IMR-90 (cell line): ENCODE measurements around the gene DOCK4. TPM values are rescaled to one million over a fixed set of nuclear protein-coding genes. Genes with fewer than 3 reads are reported as not detected.

Experiments used
- ATAC-seq: fragments of 200-7000 bp; cut with Tn5 transposase; 2 replicates; pipeline ENCODE4 v1.9.1; 2020; ENCODE audit warnings: low read depth, mild to moderate bottlenecking, moderate library complexity
- BruUV-seq: library from RNA; stranded (reverse); fragments of 400-500 nt; replicated peaks from 2 replicates; lab custom pipeline; 2021; lab: Mats Ljungman, UMichigan
- CTCF ChIA-PET: fragments of 300-600 bp; formaldehyde crosslinking; extraction: SDS; loops from one replicate; lab custom pipeline; 2021; ENCODE audit warnings: antibody characterized with exemption; lab: Yijun Ruan, JAX
- POLR2A ChIA-PET: fragments of 300-600 bp; sonication (Branson Sonifier 250); formaldehyde crosslinking; loops from one replicate; lab custom pipeline; 2022; ENCODE audit warnings: antibody characterized with exemption; ENCODE audit not compliant: unreplicated experiment; lab: Charles Lee
- DNase-seq: peaks from one replicate; pipeline ENCODE4 v3.0.0; 2013
- H2AFZ ChIP-seq: replicated peaks from 2 replicates; pipeline ENCODE3; 2013; ENCODE audit warnings: low read length, mild to moderate bottlenecking; ENCODE audit not compliant: poor library complexity
- H2AK5ac ChIP-seq: 2 replicates; pipeline ENCODE4 v1.6.1; 2013; ENCODE audit warnings: low read depth, low read length, inconsistent platforms
- H2AK9ac ChIP-seq: replicated peaks from 2 replicates; pipeline ENCODE3; 2013; ENCODE audit warnings: mild to moderate bottlenecking, low read depth, low read length, moderate library complexity; ENCODE audit not compliant: poor library complexity
- H2BK120ac ChIP-seq: 2 replicates; pipeline ENCODE4 v1.6.1; 2013; ENCODE audit warnings: low read depth, low read length, inconsistent platforms
- H2BK15ac ChIP-seq: 3 replicates; pipeline ENCODE4 v1.6.1; 2013; ENCODE audit warnings: low read depth, low read length, inconsistent platforms
- H2BK20ac ChIP-seq: 2 replicates; pipeline ENCODE4 v1.6.1; 2013; ENCODE audit warnings: low read depth, mild to moderate bottlenecking, inconsistent platforms, low read length, moderate library complexity
- H2BK5ac ChIP-seq: 2 replicates; pipeline ENCODE4 v1.6.1; 2013; ENCODE audit warnings: mild to moderate bottlenecking, low read depth, low read length, inconsistent platforms; ENCODE audit not compliant: poor library complexity, severe bottlenecking
- H3K14ac ChIP-seq: replicated peaks from 2 replicates; pipeline ENCODE4 v1.6.1; 2013; ENCODE audit warnings: low read depth, low read length, inconsistent platforms
- H3K18ac ChIP-seq: 2 replicates; pipeline ENCODE4 v1.6.1; 2013; ENCODE audit warnings: low read depth, low read length, control low read depth
- H3K23ac ChIP-seq: 2 replicates; pipeline ENCODE4 v1.6.1; 2013; ENCODE audit warnings: low read depth, low read length, inconsistent platforms
- H3K27ac ChIP-seq: 2 replicates; pipeline ENCODE4 v1.5.1; 2013; ENCODE audit warnings: mild to moderate bottlenecking, control low read depth, low read length; ENCODE audit not compliant: insufficient read depth
- H3K27me3 ChIP-seq: 2 replicates; pipeline ENCODE4 v1.6.1; 2013; ENCODE audit warnings: low read length; ENCODE audit not compliant: control insufficient read depth, insufficient read depth
- H3K36me3 ChIP-seq: 2 replicates; pipeline ENCODE4 v1.6.1; 2013; ENCODE audit warnings: low read length, mixed read lengths; ENCODE audit not compliant: control insufficient read depth, insufficient read depth
- H3K4ac ChIP-seq: 2 replicates; pipeline ENCODE4 v1.6.1; 2013; ENCODE audit warnings: low read depth, low read length, inconsistent platforms
- H3K4me1 ChIP-seq: 2 replicates; pipeline ENCODE4 v1.6.1; 2013; ENCODE audit warnings: low read length, mixed read lengths; ENCODE audit not compliant: control insufficient read depth, insufficient read depth
- H3K4me2 ChIP-seq: 2 replicates; pipeline ENCODE4 v1.6.1; 2013; ENCODE audit warnings: low read depth, mild to moderate bottlenecking, control low read depth, low read length, moderate library complexity
- H3K4me3 ChIP-seq: 2 replicates; pipeline ENCODE4 v1.5.1; 2013; ENCODE audit warnings: low read depth, mild to moderate bottlenecking, control low read depth, low read length, moderate library complexity; ENCODE audit not compliant: insufficient read depth
- H3K56ac ChIP-seq: 2 replicates; pipeline ENCODE4 v1.6.1; 2013; ENCODE audit warnings: low read length, inconsistent platforms; ENCODE audit not compliant: insufficient read depth; ENCODE audit errors: extremely low read depth
- H3K79me1 ChIP-seq, 2 experiments: 2 replicates each; pipeline ENCODE4 v1.6.1; 2013; ENCODE audit warnings: low read length in 2 of 2, inconsistent platforms in 1 of 2, low read depth in 1 of 2
- H3K9ac ChIP-seq: 2 replicates; pipeline ENCODE4 v1.6.1; 2013; ENCODE audit warnings: low read depth, low read length, control low read depth
- H3K9me1 ChIP-seq: 2 replicates; pipeline ENCODE4 v1.6.1; 2013; ENCODE audit warnings: low read length, inconsistent platforms; ENCODE audit not compliant: insufficient read depth
- H3K9me3 ChIP-seq: 2 replicates; pipeline ENCODE4 v1.6.1; 2013; ENCODE audit warnings: low read length; ENCODE audit not compliant: control insufficient read depth, insufficient read depth
- H4K20me1 ChIP-seq: 2 replicates; pipeline ENCODE4 v1.6.1; 2013; ENCODE audit warnings: low read length, inconsistent platforms; ENCODE audit not compliant: insufficient read depth
- H4K5ac ChIP-seq: 2 replicates; pipeline ENCODE4 v1.6.1; 2013; ENCODE audit warnings: mild to moderate bottlenecking, low read depth, low read length, control low read depth
- H4K8ac ChIP-seq, 2 experiments: 2 replicates each; pipeline ENCODE4 v1.6.1; 2013; ENCODE audit warnings: low read depth in 2 of 2, low read length in 2 of 2, control low read depth in 1 of 2, inconsistent platforms in 1 of 2
- H4K91ac ChIP-seq: 2 replicates; pipeline ENCODE4 v1.6.1; 2013; ENCODE audit warnings: low read depth, low read length, inconsistent platforms; ENCODE audit not compliant: insufficient read depth
- ELK1 ChIP-seq: fragments of 150-350 bp; IDR thresholded peaks from 2 replicates; pipeline ENCODE4 v1.6.1; 2016; ENCODE audit warnings: low read depth, mild to moderate bottlenecking, low read length, moderate library complexity, borderline replicate concordance
- MAFK ChIP-seq: IDR thresholded peaks from 2 replicates; pipeline ENCODE4 v1.6.1; 2012; ENCODE audit warnings: low read depth, low read length, improper control_type of control experiment
- WGBS, 2 experiments: methylation state at CpG; one replicate each; pipeline versions ENCODE4 v1.1.5 to v1.1.7; 2013; ENCODE audit warnings: missing lambda C conversion rate in 2 of 2; ENCODE audit not compliant: insufficient read length in 1 of 2; ENCODE audit errors: extremely low coverage in 2 of 2; 5-methylcytosine and 5-hydroxymethylcytosine counted together
- dilution Hi-C: fragments of 300-500 bp; cut with HindIII; formaldehyde crosslinking; loops from one replicate; pipeline ENCODE4 v1.14.3; 2018; ENCODE audit warnings: low sequenced_read_pairs; ENCODE audit not compliant: unreplicated experiment
- in situ Hi-C: fragments of 300-500 bp; cut with MboI; formaldehyde crosslinking; loops from 3 replicates; pipeline ENCODE4 v1.14.3; 2019; ENCODE audit warnings: low sequenced_read_pairs, inconsistent platforms, mixed read lengths
- intact Hi-C: fragments of 100-400 bp; cut with micrococcal nuclease; formaldehyde crosslinking; loops from 2 replicates; pipeline ENCODE4 v1.10.0; 2022
- polyA plus RNA-seq, 3 experiments: library from polyadenylated mRNA; depleted of rRNA; stranded (reverse); fragments of >200 nt; gene quantifications; 2 replicates each; pipeline ENCODE4 v1.2.3, GENCODE V29; 2012; ENCODE audit warnings: low replicate concordance in 1 of 3
- total RNA-seq: library from RNA; depleted of rRNA; stranded (reverse); fragments of >200 nt; gene quantifications from 2 replicates; pipeline ENCODE4 v1.2.3, GENCODE V29; 2012

DOCK4 gene
- total and polyA plus RNA-seq, 2 of the 4 experiments (the other 2 are of a cell fraction), result 4.4 to 12.2 TPM

DNA sequence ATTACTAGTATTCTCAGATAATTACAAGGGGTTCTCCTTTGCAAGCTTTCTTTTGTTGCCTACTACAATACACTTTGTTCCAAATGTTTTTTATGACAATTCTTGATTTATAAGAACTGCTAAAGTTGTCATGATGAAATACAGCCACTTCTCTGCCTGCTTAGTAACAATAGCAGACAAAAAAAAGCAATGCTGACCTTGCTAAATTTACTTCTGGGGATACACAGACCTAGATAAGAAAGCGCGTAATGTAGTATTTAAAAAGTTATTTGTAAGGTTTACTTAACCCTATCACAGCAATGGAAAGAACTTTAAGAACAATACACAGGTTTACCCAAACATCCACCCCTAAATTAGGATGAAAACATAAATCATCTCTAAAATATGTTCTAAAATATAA, 311.1 kb downstream of the DOCK4 start:
- Histone ChIP-seq H3K9me3 (no peaks in the 10 kb centered on the region), H4K91ac (no peak overlapping the region), H2BK20ac (no peak overlapping the region), H2AFZ (no peak overlapping the region), H3K27me3 (no peaks in the 10 kb centered on the region), H3K14ac (no peak overlapping the region), H3K23ac (no peak overlapping the region), H3K79me1 (no peaks in the 10 kb centered on the region), H4K20me1 (no peaks in the 10 kb centered on the region), H3K4me2 (no peak overlapping the region), H2AK9ac (no peak overlapping the region), H3K18ac (no peak overlapping the region), H2BK5ac (no peak overlapping the region), H3K4ac (no peak overlapping the region), H3K9ac (no peak overlapping the region), H3K36me3 (peaks cover 8% of the 10 kb centered on the region; the same call in 1 of the 2 replicates), H3K4me3 (no peak overlapping the region), H3K9me1 (peaks cover 5% of the 10 kb centered on the region; the same call in 1 of the 2 replicates), H3K4me1 (no peaks in the 10 kb centered on the region), H3K27ac (no peak overlapping the region), H2BK15ac (no peak overlapping the region), H4K5ac (no peak overlapping the region), H4K8ac (no peak overlapping the region), H2AK5ac (no peak overlapping the region), H3K56ac (no peak overlapping the region), H2BK120ac (no peak overlapping the region)
- dilution Hi-C loops (no loop called here), intact Hi-C loops (no loop called here), in situ Hi-C loops (no loop called here)
- ATAC-seq (no peak), DNase-seq (no peak)
- BruUV-seq, result no TSS peak
- ChIA-PET CTCF (no interaction called here), POLR2A (no interaction called here)
- no CpG with 5 or more reads among the region's 2 CpGs for WGBS, 2 experiments
- TF ChIP-seq ELK1, result no peak
- TF ChIP-seq MAFK, result peak; percentile 79
